SU-DHL-6 (cell line): ENCODE results near the gene TRIM66.

Source experiments
- CTCF ChIP-seq: fragments of 200-600 bp; sonication (generic); IDR thresholded peaks from one replicate; pipeline ENCODE4 v1.5.1; 2017; ENCODE audit warnings: antibody characterized with exemption, mild to moderate bottlenecking, low read length, moderate library complexity; ENCODE audit not compliant: insufficient read depth, poor library complexity, severe bottlenecking
- EZH2phosphoT487 ChIP-seq: fragments of 200-600 bp; sonication (generic), shearing (Covaris generic); conservative IDR thresholded peaks from 2 replicates; pipeline ENCODE4 v1.6.1; 2018; ENCODE audit warnings: mild to moderate bottlenecking, antibody characterized with exemption, low read length, moderate library complexity, mixed read lengths

- no peak for TF ChIP-seq CTCF
- TF ChIP-seq EZH2phosphoT487, result no peak
Observed at GRCh38 chr11:8720352-8720751, 37.9 kb upstream of the TRIM66 start.
